K562 (cell line): ENCODE measurements around the gene ITGA6. TPM values are rescaled to one million over a fixed set of nuclear protein-coding genes. Genes with fewer than 3 reads are reported as not detected.

Experiments used
- ATAC-seq: fragments of 200-7000 bp; cut with Tn5 transposase; 3 replicates; pipeline ENCODE4 v1.9.1; 2020; ENCODE audit warnings: moderate library complexity
- BruUV-seq: library from RNA; stranded (reverse); fragments of 400-500 nt; replicated peaks from 2 replicates; lab custom pipeline; 2021; lab: Mats Ljungman, UMichigan
- CTCF ChIA-PET: fragments of 300-600 bp; formaldehyde crosslinking; extraction: SDS; loops from one replicate; lab custom pipeline; 2021; ENCODE audit warnings: low intra/inter-chr PET ratio; lab: Yijun Ruan, JAX
- POLR2A ChIA-PET: fragments of 300-600, 350-650 bp; sonication (Branson Sonifier 250); formaldehyde crosslinking; extraction: SDS; loops from one replicate; lab custom pipeline; 2021; ENCODE audit warnings: antibody characterized with exemption, inconsistent platforms; lab: Yijun Ruan, JAX
- DNase-seq, 4 experiments: peaks; one replicate each; pipeline versions ENCODE4 v3.0.0 to v3.0.0-alpha.2; 2011 to 2018; ENCODE audit warnings: low spot score in 3 of 4, mixed read lengths in 3 of 4; ENCODE audit errors: extremely low read depth in 1 of 4
- FAIRE-seq: peaks from 2 replicates; lab custom pipeline; 2011; peaks lifted over from hg19 to GRCh38; lab: Jason Lieb, UNC
- H2AFZ ChIP-seq: 2 replicates; pipeline ENCODE4 v1.6.0; 2011; ENCODE audit warnings: low read depth, low read length, control low read depth, inconsistent platforms
- H3K27ac ChIP-seq: fragments of 200-600 bp; 3 replicates; pipeline ENCODE4 v1.8.0; 2011; ENCODE audit warnings: low read depth, mild to moderate bottlenecking, control low read depth, inconsistent platforms, low read length, moderate library complexity, mixed read lengths; ENCODE audit errors: extremely low read depth
- H3K27me3 ChIP-seq, 2 experiments: fragments of 300-600 bp in 1 of 2; 2 replicates in 1 of 2; 3 replicates in 1 of 2; pipeline versions ENCODE4 v1.6.0 to v1.8.0; 2011; ENCODE audit warnings: inconsistent platforms in 2 of 2, low read length in 2 of 2, mild to moderate bottlenecking in 1 of 2, mixed read lengths in 1 of 2, moderate library complexity in 1 of 2; ENCODE audit not compliant: control insufficient read depth in 2 of 2, insufficient read depth in 2 of 2
- H3K36me3 ChIP-seq: fragments of 300-600 bp; 3 replicates; pipeline ENCODE4 v1.8.0; 2011; ENCODE audit warnings: mild to moderate bottlenecking, low read length, inconsistent platforms; ENCODE audit not compliant: control insufficient read depth, insufficient read depth
- H3K4me1 ChIP-seq, 2 experiments: fragments of 200-600 bp in 1 of 2; replicated peaks in 1 of 2; 2 replicates in 1 of 2; 3 replicates in 1 of 2; pipeline versions ENCODE4 v1.5.1 to v1.8.0; 2011; ENCODE audit warnings: inconsistent platforms in 2 of 2, low read length in 2 of 2, mild to moderate bottlenecking in 1 of 2, mixed read lengths in 1 of 2, moderate library complexity in 1 of 2; ENCODE audit not compliant: control insufficient read depth in 2 of 2, insufficient read depth in 2 of 2
- H3K4me2 ChIP-seq: 2 replicates; pipeline ENCODE4 v1.6.1; 2011; ENCODE audit warnings: low read length, control low read depth, inconsistent platforms, mixed read lengths; ENCODE audit not compliant: insufficient read depth
- H3K4me3 ChIP-seq: fragments of 200-600 bp; sonication (generic), shearing (Covaris generic); 2 replicates; pipeline ENCODE4 v1.5.1; 2016; ENCODE audit warnings: control low read depth, inconsistent platforms
- H3K79me2 ChIP-seq: fragments of 200-600 bp; 3 replicates; pipeline ENCODE4 v1.8.0; 2011; ENCODE audit warnings: low read length, inconsistent platforms; ENCODE audit not compliant: control insufficient read depth, insufficient read depth
- H3K9ac ChIP-seq, 2 experiments: 2 replicates each; pipeline versions ENCODE4 v1.6.0 to v1.6.1; 2011; ENCODE audit warnings: low read depth in 2 of 2, low read length in 2 of 2, control low read depth in 1 of 2, inconsistent platforms in 1 of 2, mild to moderate bottlenecking in 1 of 2, mixed read lengths in 1 of 2; ENCODE audit not compliant: insufficient read depth in 1 of 2
- H3K9me1 ChIP-seq: one replicate; pipeline ENCODE4 v1.6.0; 2011; ENCODE audit warnings: inconsistent platforms, mild to moderate bottlenecking, low read length, moderate library complexity; ENCODE audit not compliant: control insufficient read depth, insufficient read depth
- H3K9me3 ChIP-seq: replicated peaks from 2 replicates; pipeline ENCODE4 v1.5.1; 2011; ENCODE audit warnings: low read depth, low read length, inconsistent platforms; ENCODE audit not compliant: control insufficient read depth, insufficient read depth
- H4K20me1 ChIP-seq: replicated peaks from 2 replicates; pipeline ENCODE4 v1.6.1; 2011; ENCODE audit warnings: low read length, inconsistent platforms, mixed read lengths; ENCODE audit not compliant: control insufficient read depth, insufficient read depth
- BHLHE40 ChIP-seq: IDR thresholded peaks from 2 replicates; pipeline ENCODE4 v1.6.1; 2011; ENCODE audit warnings: low read length, improper control_type of control experiment
- CEBPG ChIP-seq, 3 experiments: fragments of 200-800 bp in 1 of 3; sonication (Bioruptor generic) in 1 of 3; sonication (generic) in 1 of 3; formaldehyde crosslinking in 1 of 3; IDR thresholded peaks in 2 of 3; conservative IDR thresholded peaks in 1 of 3; 2 replicates each; pipeline versions ENCODE4 v1.6.1 to v1.8.0; 2016 to 2022; ENCODE audit warnings: missing compliant biosample characterization in 2 of 3, missing genetic modification characterization in 2 of 3, mild to moderate bottlenecking in 1 of 3, missing genetic modification reagents in 1 of 3
- CLOCK ChIP-seq: fragments of 250-450 bp; sonication (Bioruptor Pico); IDR thresholded peaks from 2 replicates; pipeline ENCODE4 v1.4.0; 2020; ENCODE audit warnings: mild to moderate bottlenecking, moderate library complexity, borderline replicate concordance
- DEAF1 ChIP-seq: fragments of 450-650 bp; formaldehyde crosslinking; IDR thresholded peaks from 2 replicates; pipeline ENCODE4 v1.4.0; 2020; ENCODE audit warnings: mild to moderate bottlenecking, moderate library complexity
- GATA2 ChIP-seq: sonication (generic); formaldehyde crosslinking; IDR thresholded peaks from 2 replicates; pipeline ENCODE4 v1.4.0; 2020; ENCODE audit warnings: mild to moderate bottlenecking, missing genetic modification reagents
- HCFC1 ChIP-seq: IDR thresholded peaks from 2 replicates; pipeline ENCODE4 v1.6.1; 2012; ENCODE audit warnings: low read depth, low read length, improper control_type of control experiment
- STAG1 ChIP-seq: sonication (generic); formaldehyde crosslinking; IDR thresholded peaks from 2 replicates; pipeline ENCODE4 v1.5.0; 2020; ENCODE audit warnings: missing genetic modification reagents, borderline replicate concordance
- TARDBP ChIP-seq: fragments of 450-650 bp; IDR thresholded peaks from 2 replicates; pipeline ENCODE4 v1.6.1; 2016
- ZNF766 ChIP-seq: fragments of 200-800 bp; sonication (Bioruptor generic); conservative IDR thresholded peaks from 2 replicates; pipeline ENCODE4 v1.6.1; 2016; ENCODE audit warnings: missing genetic modification characterization, missing compliant biosample characterization
- WGBS: fragments of 100-300 bp; shearing (Covaris generic); methylation state at CpG from one replicate; pipeline ENCODE4 v1.1.6; 2016; ENCODE audit warnings: low coverage, mixed read lengths; ENCODE audit not compliant: insufficient coverage; ENCODE audit errors: missing lambda C conversion rate; 5-methylcytosine and 5-hydroxymethylcytosine counted together
- in situ Hi-C: fragments of 300-500 bp; cut with MboI; formaldehyde crosslinking; loops from 4 replicates; pipeline ENCODE4 v1.15.0; 2018; ENCODE audit warnings: inconsistent platforms, mixed read lengths
- intact Hi-C: fragments of 100-400 bp; cut with micrococcal nuclease; formaldehyde crosslinking; loops from 2 replicates; pipeline ENCODE4 v1.14.2; 2022
- polyA plus RNA-seq, 8 experiments: library from polyadenylated mRNA; depleted of rRNA in 4 of 8; stranded (reverse) in 5 of 8; unstranded in 3 of 8; fragments of >200 nt; fragmentation: Nextera tagmentation in 2 of 8; fragmentation: Illumina TruSeq in 1 of 8; extraction: Ambion mirVana in 2 of 8; extraction: Trizol in 1 of 8; gene quantifications; 2 replicates each; pipeline versions ENCODE4 v1.2.1 to v1.2.3, GENCODE V29; 2011 to 2014; ENCODE audit warnings: inconsistent platforms in 1 of 8, missing spikeins in 1 of 8
- total RNA-seq, 7 experiments: library from RNA; depleted of rRNA in 6 of 7; stranded (reverse); fragments of >200 nt in 6 of 7; fragmentation: Illumina TruSeq in 2 of 7; extraction: Trizol in 2 of 7; gene quantifications; 2 replicates each; pipeline versions ENCODE4 v1.2.1 to v1.2.3, GENCODE V29; 2011 to 2021; ENCODE audit warnings: low replicate concordance in 1 of 7
- TF ChIP-seq, protein P1 (sequence below): sonication (generic); formaldehyde crosslinking; IDR thresholded peaks from 2 replicates; pipeline ENCODE4 v1.9.0; 2022; ENCODE audit warnings: mild to moderate bottlenecking, missing genetic modification reagents
- TF ChIP-seq, protein P2 (sequence below): IDR thresholded peaks from 2 replicates; pipeline ENCODE4 v1.6.1; 2012; ENCODE audit warnings: low read depth, low read length, improper control_type of control experiment, borderline replicate concordance

The ITGA6 gene
- total and polyA plus RNA-seq, 9 of the 15 experiments (the other 6 are each of a cell fraction or from before 2014, with no cell fraction given): 0.01 to 0.29 (median 0.05) TPM; not detected in 5

GRCh38 chr2:172461591-172462372, 34.4 kb downstream of the ITGA6 start (continued):
- 0 out of 2 replicates have a peak, but pooled peaks have one; percentile 42 for TF ChIP-seq GATA2 (CRISPR knock-in tag)
- TF ChIP-seq STAG1 (CRISPR knock-in tag): peak; percentile 89; the same call in 1 of the 2 replicates
- no peak for TF ChIP-seq CEBPG (CRISPR knock-in tag; IDR thresholded peaks at IDR 0.05)
- no peak for TF ChIP-seq CEBPG (tag; conservative IDR thresholded peaks at IDR 0.05 in 1 of 2, IDR thresholded peaks at IDR 0.05 in 1 of 2)
- 0 out of 2 replicates have a peak, but pooled peaks have one; percentile 10 for TF ChIP-seq BHLHE40
- TF ChIP-seq ZNF766: no peak
- TF ChIP-seq HCFC1: peak; percentile 10; the same call in 1 of the 2 replicates

GRCh38 chr2:172462373-172462848, 35.0 kb downstream of the ITGA6 start:
- ChIA-PET CTCF (interaction anchor here (0.5 to 4.3 kb wide), 6 partner anchors 181 to 756 kb away, joined by 3 to 21 read pairs (median 4); no protein-coding TSS in a partner anchor), POLR2A (interaction anchor here (0.6 to 1.5 kb wide), 4 partner anchors 9 to 44 kb away, joined by 3 to 5 read pairs (median 4); no protein-coding TSS in a partner anchor)
- Histone ChIP-seq H3K4me3 (no peak overlapping the region), H3K79me2 (no peaks in the 10 kb centered on the region), H2AFZ (no peak overlapping the region), H3K9ac (no peak overlapping the region), H3K36me3 (no peaks in the 10 kb centered on the region), H4K20me1 (no peaks in the 10 kb centered on the region; the same call in 1 of the 2 replicates), H3K4me1 (no peaks in the 10 kb centered on the region), H3K9me1 (no peaks in the 10 kb centered on the region), H3K27ac (no peak overlapping the region), H3K9me3 (no peaks in the 10 kb centered on the region), H3K27me3 (peaks cover 4 to 38% of the 10 kb centered on the region in 2 experiments; a peak in 4 of 5 replicates), H3K4me2 (no peak overlapping the region)
- WGBS: under 1% methylated on average over 11 of the region's 11 CpGs
- ATAC-seq: no peak
- in situ Hi-C loops: loop anchor here (5.0 to 25.0 kb wide), 2 partner anchors 290 to 875 kb away; no protein-coding TSS in a partner anchor
- DNase-seq: no peak
- intact Hi-C loops: loop anchor here (10.0 kb wide), 2 partner anchors 178 to 758 kb away; no protein-coding TSS in a partner anchor
- no TSS peak for BruUV-seq
- no peak for FAIRE-seq
- TF ChIP-seq TARDBP (0 out of 2 replicates have a peak, but pooled peaks have one; percentile 3), DEAF1 (no peak), STAG1 (CRISPR knock-in tag) (0 out of 2 replicates have a peak, but pooled peaks have one; percentile 3), CLOCK (CRISPR knock-in tag) (no peak)
- TF ChIP-seq, protein P1, sequence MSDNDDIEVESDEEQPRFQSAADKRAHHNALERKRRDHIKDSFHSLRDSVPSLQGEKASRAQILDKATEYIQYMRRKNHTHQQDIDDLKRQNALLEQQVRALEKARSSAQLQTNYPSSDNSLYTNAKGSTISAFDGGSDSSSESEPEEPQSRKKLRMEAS (CRISPR knock-in tag): no peak
- TF ChIP-seq, protein P2, sequence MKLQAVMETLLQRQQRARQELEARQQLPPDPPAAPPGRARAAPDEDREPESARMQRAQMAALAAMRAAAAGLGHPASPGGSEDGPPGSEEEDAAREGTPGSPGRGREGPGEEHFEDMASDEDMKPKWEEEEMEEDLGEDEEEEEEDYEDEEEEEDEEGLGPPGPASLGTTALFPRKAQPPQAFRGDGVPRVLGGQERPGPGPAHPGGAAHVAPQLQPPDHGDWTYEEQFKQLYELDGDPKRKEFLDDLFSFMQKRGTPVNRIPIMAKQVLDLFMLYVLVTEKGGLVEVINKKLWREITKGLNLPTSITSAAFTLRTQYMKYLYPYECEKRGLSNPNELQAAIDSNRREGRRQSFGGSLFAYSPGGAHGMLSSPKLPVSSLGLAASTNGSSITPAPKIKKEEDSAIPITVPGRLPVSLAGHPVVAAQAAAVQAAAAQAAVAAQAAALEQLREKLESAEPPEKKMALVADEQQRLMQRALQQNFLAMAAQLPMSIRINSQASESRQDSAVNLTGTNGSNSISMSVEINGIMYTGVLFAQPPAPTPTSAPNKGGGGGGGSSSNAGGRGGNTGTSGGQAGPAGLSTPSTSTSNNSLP: no peak
